HG03039 (cell line): Measurements from ENCODE around the gene TMEM88.

Experiments
- ATAC-seq: cut with Tn5 transposase; IDR thresholded peaks from one replicate; pipeline ENCODE4 v1.9.1; 2021; ENCODE audit warnings: mild to moderate bottlenecking, moderate library complexity; ENCODE audit not compliant: unreplicated experiment

The TMEM88 gene

DNA sequence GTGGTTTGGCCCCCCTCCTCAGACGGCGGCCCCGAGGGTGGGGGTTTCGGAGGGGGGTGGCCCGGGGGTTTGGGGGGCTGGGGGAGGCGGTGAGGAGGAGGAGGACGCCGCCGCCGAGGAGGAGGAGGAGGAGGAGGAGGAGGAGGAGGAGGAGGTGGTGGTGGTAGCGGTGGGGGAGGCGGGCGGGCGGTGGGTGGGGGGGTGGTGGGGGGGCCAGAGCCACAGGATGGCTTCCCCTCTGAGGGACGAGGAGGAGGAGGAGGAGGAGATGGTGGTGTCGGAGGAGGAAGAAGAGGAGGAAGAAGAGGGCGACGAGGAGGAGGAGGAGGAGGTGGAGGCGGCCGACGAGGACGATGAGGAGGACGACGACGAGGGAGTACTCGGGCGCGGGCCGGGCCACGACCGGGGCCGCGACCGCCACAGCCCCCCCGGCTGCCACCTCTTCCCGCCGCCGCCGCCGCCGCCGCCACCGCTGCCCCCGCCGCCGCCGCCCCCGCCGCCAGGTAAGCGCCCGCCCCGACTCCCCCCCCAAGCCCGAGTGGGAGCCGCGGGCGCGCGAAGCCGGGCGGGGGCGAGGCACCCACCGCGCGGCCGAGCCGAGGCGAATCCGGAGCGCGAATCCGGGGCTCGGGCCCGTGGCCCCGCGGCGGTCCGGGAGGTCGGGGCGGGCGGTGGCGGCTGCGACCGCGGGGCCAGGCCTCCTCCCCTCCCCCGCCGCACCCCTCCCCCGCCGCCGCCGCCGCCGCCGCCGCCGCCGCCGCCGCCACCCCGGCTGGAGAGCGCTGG is 29.9 kb downstream of the TMEM88 start:
- no peak for ATAC-seq

DNA sequence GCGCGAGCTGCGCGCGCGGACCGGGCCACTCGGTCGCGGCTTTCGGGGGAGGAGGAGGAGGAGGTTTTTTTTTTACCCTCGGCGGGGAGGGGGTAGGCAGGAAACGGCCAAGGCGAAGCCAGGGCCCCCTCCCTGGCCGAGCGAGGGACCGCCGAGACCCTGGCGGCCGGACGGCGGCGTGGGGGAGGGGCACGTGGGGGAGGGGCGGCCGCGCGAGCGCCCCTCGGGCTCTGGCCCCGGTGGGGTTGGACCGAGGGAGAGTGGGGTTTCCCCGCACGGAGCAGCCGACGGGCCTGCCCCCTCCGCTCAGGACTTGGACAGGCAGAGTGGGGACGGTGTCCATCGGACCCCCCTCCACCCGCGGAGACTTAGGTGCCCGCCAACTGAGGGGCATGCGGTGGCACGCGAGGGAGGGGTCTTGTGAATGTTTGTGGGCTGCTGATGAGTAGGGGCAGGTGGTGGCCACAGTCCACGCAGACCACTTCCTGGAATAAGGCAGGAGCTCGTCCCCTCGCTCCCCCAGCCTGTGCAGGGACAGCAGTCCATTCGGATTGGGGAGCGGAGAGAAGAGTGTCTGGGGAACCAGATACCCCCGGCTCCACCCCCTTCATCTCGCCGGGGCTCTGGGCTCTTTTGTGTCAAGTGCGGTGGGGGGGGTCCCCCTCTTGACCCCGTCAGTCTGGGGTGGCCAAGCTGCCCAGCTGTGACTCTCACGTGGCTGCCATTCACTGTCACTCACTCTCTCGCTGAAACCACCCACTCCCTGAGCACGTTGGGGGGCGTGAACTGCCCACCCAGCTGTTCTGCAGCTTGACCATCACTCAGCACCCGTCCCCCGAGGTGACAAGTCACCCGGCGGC is 30.7 kb downstream of the TMEM88 start:
- no peak for ATAC-seq

DNA sequence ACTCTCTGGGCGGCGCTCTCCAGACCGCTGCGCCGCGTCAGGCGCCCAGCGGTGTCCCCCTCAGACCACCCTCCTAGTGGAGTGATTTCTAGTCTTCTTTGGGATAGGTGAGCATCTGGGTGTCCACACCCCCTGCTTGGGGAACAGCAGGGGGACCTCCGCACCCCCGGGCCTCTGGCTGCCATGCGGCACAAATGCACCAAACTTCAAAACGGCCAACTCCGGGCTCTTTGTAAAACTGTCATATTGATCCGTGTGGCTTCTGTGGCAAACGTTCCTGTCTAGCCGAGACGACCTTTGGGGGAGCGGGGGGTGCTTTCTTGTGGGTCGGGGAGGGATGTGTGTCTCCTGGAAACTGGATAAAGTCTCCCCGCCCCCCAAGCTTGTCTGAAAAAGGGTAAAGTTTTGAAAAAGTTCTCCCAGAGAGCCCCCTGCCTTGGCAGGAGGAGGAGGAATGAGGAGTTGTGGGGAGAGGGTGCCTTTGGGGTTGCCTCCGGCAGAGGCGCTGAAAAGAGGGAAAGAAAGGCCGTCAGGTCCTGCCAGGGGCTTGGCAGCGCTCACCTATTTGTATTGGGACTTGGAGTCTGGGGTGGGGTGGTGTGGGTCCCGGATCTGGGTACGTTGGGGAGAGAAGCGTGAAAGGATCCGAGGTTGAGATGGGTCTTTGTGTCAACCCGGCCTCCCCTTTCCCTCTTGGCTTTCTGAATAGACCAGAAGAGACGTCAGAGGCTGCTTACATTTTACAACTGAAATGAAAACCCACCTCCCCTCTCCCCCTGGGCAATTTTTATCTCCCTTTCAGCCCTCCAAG is 31.6 kb downstream of the TMEM88 start:
- ATAC-seq, result no peak

DNA sequence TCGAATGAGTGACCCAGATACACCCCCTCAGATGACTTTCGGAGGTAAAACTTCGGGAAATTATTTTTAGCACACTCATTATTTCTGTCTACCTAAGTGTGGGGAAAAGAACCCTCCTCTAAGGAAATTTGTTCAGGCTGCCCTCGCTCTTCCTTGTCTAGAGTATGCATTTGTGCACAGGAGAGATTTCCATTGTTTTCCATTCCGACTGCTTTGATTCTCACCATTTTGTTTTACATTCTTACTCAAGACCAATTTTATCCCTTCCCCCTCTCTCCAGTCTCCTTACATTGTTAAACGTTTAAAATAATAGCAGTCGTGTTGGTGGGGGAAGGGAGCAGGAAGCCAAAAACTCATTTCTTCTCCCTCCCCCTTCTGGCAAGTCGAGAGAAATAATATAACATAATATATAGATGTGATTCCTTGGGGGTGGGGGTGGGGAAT is 32.2 kb downstream of the TMEM88 start:
- ATAC-seq, result no peak

DNA sequence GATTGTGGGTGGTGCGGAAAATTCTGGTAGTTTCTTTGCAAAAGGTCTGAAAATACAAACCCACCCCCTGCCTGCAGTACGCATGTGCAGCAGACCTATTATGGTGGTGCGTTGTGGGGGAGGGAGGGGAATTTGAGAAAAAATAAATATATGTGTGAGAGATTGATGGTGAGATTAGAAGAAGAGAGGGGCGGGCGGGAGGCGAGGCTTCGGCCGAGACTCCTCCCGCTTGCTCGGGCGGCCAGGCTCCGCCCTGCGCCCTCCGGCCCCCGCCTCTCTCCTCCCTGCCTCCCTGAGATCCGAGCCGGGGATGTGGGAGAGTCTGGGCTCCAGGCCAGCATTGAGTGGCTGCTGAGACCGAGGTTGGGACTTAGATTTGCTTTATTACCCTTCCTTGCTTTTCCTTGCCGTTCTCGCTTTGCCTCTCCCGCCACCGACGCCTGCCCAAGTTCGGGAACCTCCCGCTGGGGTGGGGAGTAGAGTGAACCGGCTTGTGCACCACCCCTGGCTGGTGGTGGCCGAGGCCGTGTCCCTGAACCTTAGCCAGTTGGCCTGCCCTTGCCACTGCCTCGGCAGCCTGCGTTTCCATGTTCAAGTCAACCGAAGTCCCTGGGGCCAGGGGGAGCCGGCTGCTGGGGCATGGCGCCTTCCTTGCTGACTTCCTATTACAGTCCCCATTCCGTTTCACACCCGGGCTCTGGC is 32.8 kb downstream of the TMEM88 start:
- ATAC-seq, result no peak

DNA sequence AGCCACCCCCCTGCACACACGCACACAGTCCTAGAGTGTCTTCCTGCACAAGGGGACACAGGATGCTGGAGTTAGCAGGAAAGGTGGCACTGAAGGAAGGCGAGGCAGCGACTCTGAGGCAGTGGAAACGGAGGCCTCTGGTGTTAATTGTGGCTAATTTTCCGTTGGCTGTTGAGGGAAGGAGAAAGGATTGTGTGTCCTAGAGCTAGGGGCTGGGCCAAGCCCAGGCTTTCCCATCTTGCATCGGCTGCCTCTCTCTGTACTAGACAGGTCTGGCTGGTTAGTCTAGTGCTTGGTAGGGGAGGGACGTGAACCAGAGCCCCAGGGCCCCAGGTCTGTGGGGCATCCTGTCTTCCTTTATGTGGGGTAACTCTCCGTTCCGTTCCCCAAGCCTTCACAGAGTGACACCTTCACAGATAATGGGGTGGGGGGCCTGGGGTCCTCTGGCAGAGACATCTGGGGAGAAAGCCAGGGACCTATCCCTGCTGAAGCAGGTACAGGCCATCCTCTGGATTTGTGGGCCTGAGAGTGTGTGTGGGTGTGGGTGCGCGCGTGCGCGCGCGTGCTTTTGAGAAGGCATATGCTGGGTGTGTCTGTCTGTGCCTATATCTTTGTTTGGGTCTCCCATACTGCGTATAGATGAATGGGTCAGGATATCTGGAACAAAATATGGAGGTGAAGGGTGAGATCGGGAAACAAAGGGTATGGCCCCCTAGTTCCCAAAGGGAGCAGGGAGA is 33.5 kb downstream of the TMEM88 start, which contains the start of gene CHD3:
CHD3 (plus strand) TSS at position 606 of the 737 bp plus-strand sequence. CDS start 212 bp downstream, outside the sequence.
- no peak for ATAC-seq

DNA sequence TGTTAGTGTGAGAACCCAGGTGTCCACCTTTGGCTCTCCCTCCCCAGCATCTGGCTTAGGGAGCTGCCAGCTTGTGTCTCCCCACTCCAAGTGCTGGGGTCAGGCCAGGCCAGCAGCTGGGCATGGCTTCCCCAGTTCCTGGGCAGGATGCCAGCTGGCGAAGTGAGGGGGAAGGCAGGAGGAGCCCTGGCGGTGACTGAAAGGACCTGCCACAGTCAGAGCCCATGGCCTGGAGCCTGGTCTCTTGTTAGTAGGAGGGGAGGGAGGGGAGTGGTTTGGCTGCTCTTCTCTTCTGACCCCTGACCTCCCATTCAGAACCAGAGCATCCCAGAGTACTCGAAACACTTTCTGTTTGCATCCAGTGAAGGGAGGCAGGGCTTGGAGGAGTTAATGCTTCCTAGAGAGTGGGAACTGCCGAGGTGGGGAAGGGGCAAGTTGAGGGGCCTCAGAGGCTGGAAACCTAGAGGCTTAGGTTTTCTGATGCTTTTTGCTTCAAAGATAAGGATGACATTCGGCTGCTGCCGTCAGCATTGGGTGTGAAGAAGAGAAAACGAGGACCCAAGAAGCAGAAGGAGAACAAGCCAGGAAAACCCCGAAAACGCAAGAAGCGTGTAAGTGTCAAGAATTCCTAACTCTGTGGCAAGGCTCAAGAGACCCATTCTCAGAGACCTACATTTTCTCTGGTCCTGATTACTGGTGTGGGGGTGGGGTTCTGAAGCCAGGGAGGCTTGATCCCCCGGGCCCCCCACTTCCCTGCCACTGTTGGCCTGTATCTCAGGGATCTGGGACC is 34.5 kb downstream of the TMEM88 start:
- ATAC-seq, result no peak

DNA sequence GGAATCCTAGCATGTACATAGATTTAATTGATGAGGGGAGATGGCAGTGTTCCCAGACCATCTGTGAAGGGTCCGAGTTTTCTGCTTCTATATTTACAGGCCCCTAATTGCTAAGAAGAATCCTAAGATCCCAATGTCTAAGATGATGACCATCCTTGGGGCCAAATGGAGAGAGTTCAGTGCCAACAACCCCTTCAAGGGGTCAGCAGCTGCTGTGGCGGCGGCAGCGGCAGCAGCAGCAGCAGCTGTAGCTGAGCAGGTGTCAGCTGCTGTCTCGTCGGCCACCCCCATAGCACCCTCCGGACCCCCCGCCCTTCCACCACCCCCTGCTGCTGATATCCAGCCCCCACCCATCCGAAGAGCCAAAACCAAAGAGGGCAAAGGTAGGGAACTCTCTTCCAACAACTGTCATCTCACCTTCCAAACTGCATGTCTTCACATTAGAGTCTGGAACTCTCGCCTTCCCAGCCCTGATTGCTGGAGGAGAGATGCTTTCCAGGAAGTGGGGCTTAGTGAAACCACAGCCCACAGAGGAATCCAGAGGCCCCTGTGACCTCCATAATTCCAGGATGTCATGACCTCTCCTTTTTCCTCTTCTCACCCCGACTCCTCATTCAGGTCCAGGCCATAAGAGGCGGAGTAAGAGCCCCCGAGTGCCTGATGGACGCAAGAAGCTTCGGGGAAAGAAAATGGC is 38.5 kb downstream of the TMEM88 start:
- no peak for ATAC-seq

DNA sequence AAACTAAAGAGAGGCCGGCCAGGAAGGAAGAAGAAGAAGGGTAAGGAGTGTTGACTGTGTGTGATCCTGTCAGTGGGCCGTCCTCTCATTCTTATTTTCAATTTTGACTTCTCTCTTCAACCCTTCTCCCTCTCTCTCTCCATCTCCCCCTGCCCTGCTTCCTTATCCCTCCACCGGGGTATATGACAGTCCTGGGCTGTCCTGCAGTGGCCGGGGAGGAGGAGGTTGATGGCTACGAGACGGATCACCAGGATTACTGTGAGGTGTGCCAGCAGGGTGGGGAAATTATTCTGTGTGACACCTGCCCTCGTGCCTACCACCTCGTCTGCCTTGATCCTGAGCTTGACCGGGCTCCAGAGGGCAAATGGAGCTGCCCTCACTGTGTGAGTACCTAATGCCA is 39.4 kb downstream of the TMEM88 start:
- ATAC-seq, result no peak

DNA sequence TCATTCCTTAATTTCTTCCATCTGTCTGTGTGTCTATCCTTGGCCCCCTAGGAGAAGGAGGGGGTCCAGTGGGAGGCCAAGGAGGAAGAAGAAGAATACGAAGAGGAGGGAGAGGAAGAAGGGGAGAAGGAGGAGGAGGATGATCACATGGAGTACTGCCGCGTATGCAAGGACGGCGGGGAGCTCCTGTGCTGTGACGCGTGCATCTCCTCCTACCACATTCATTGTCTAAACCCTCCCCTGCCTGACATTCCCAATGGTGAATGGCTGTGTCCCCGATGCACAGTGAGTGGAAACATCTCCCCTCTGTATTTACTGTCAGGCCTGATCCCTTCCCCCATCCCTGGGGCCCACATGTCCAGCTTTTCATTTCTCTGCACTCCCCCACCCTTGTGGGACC is 40.0 kb downstream of the TMEM88 start:
- no peak for ATAC-seq

DNA sequence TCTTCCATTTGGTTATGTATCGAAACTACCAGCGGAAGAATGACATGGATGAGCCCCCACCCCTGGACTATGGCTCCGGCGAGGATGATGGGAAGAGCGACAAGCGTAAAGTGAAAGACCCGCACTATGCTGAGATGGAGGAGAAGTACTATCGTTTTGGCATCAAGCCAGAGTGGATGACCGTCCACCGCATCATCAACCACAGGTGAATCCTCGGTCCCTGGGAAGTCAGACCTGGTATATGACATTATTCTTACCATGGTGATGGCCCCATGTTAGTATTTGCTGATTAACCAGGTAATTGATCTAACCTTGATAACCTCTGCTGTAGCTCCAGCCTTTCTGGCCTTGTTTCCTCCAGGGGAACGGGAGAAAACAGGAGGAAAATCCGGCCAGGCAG is 42.2 kb downstream of the TMEM88 start:
- ATAC-seq, result no peak

DNA sequence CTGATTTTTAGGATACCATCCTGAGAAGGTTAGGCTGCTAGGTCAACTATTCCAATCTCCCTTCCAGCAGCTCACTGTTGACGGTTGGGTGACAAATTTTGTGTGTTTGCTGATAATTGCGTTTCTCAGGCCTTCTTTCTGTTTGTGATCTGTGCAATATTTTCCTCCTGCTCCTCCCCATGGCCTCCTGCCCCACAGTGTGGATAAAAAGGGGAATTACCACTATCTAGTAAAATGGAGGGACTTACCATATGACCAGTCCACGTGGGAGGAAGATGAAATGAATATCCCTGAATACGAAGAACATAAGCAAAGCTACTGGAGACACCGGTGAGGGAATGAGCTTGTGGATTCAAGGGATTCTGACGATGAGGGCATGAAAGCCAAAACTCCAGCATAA is 42.9 kb downstream of the TMEM88 start:
- no peak for ATAC-seq

DNA sequence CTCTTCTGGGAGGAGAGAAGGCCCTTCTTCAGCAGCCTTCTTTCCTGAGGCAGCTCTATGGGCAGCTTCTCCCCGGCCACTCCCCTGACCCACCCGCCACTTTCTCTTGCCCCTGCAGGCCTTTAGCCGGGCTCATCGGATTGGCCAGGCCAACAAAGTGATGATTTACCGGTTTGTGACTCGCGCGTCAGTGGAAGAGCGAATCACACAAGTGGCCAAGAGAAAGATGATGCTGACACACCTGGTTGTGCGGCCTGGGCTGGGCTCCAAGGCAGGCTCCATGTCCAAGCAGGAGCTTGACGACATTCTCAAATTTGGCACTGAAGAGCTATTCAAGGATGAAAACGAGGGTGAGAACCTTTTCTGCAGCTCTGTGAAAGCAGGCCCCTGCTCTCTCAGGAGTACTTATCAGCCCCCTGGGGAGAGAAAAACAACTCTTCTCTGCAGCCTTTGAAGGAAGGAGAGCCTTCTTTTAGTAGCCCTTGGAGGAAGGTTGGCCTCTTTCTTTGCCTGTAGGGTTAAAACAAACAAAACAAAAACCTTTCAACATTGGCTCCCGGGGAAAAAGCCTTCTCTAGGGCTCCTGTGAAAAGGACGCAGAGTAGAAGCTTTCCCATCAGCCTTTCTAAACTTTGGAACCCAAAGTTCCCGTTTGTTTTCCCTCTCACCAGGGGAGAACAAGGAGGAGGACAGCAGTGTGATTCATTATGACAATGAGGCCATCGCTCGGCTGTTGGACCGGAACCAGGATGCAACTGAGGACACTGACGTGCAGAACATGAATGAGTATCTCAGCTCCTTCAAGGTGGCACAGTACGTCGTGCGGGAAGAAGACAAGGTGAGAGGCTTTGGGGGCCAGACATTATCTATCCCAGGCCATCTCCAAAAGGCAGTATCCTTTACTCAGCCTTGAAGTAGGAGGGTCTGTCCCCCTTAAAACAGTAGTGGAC is 48.6 kb downstream of the TMEM88 start:
- no peak for ATAC-seq
